ENCODE measurements around the gene C1orf35.
"Not testable (repeated sequence)": the region's sequence is repeated elsewhere in the genome, so short reads cannot be mapped to it uniquely, and the experiment has no call there.

C1orf35 gene

GRCh38 chr1:228142155-228142691, 39.1 kb upstream of the C1orf35 start:
- no peak for DNase-seq (ENCODE audit: low read depth in 2 of 2)

- DNase-seq (ENCODE audit: low read depth in 2 of 2): peak in 1 of 2 donors; percentile 13
Observed at GRCh38 chr1:228141226-228142044, 38.3 kb upstream of the C1orf35 start.

- no peak for DNase-seq (ENCODE audit: low read depth in 2 of 2)
Observed at GRCh38 chr1:228140724-228141225, 37.6 kb upstream of the C1orf35 start.

- peak; percentile 99 for DNase-seq (ENCODE audit: low read depth in 2 of 2)
Observed at GRCh38 chr1:228139931-228140723, 37.0 kb upstream of the C1orf35 start, which contains the start of gene GUK1. GUK1 (plus strand) TSS chr1:228140279; CDS start chr1:228140303, 24 bp downstream.

- DNase-seq (ENCODE audit: low read depth in 2 of 2): no peak
Observed at GRCh38 chr1:228139406-228139930, 36.3 kb upstream of the C1orf35 start.

GRCh38 chr1:228136901-228137300, 33.8 kb upstream of the C1orf35 start:
- DNase-seq (ENCODE audit: low read depth in 2 of 2): no peak

- no peak for DNase-seq (ENCODE audit: low read depth in 2 of 2)
Observed at GRCh38 chr1:228134591-228134990, 31.5 kb upstream of the C1orf35 start.

GRCh38 chr1:228131766-228132165, 28.6 kb upstream of the C1orf35 start:
- DNase-seq (ENCODE audit: low read depth in 2 of 2): no peak

- DNase-seq (ENCODE audit: low read depth in 2 of 2): no peak
Observed at GRCh38 chr1:228125185-228125584, 22.1 kb upstream of the C1orf35 start.

- DNase-seq (ENCODE audit: low read depth in 2 of 2): no peak
Observed at GRCh38 chr1:228123505-228123904, 20.4 kb upstream of the C1orf35 start.

GRCh38 chr1:228122921-228123441, 19.9 kb upstream of the C1orf35 start:
- no peak for DNase-seq (ENCODE audit: low read depth in 2 of 2)

- no peak for DNase-seq (ENCODE audit: low read depth in 2 of 2)
Observed at GRCh38 chr1:228120857-228121489, 17.8 kb upstream of the C1orf35 start.

GRCh38 chr1:228120351-228120750, 17.2 kb upstream of the C1orf35 start:
- DNase-seq (ENCODE audit: low read depth in 2 of 2): no peak

- DNase-seq (ENCODE audit: low read depth in 2 of 2): no peak
Observed at GRCh38 chr1:228118040-228118439, 14.9 kb upstream of the C1orf35 start.

- no peak for DNase-seq (ENCODE audit: low read depth in 2 of 2)
Observed at GRCh38 chr1:228117335-228117734, 14.2 kb upstream of the C1orf35 start.

- no peak for DNase-seq (ENCODE audit: low read depth in 2 of 2)
Observed at GRCh38 chr1:228114827-228115226, 11.7 kb upstream of the C1orf35 start.

GRCh38 chr1:228112617-228113016, 9.5 kb upstream of the C1orf35 start:
- DNase-seq (ENCODE audit: low read depth in 2 of 2): no peak

- no peak for DNase-seq (ENCODE audit: low read depth in 2 of 2)
Observed at GRCh38 chr1:228112167-228112566, 9.0 kb upstream of the C1orf35 start.

- DNase-seq (ENCODE audit: low read depth in 2 of 2): not testable (repeated sequence)
Observed at GRCh38 chr1:228111315-228111714, 8.2 kb upstream of the C1orf35 start.

- no peak for DNase-seq (ENCODE audit: low read depth in 2 of 2)
Observed at GRCh38 chr1:228110556-228110955, 7.4 kb upstream of the C1orf35 start.

- DNase-seq (ENCODE audit: low read depth in 2 of 2): no peak
Observed at GRCh38 chr1:228109962-228110488, 6.9 kb upstream of the C1orf35 start.
